Natural killer cell (primary cell): Measurements from ENCODE around the gene RPSA. TPM values are rescaled to one million over a fixed set of nuclear protein-coding genes. Genes with fewer than 3 reads are reported as not detected.

Source experiments
- ATAC-seq, 3 donors: fragments of 150-1000 bp in 2 of 3; fragments of 200-7000 bp in 1 of 3; cut with Tn5 transposase; 1 replicate in 1 of 3; 2 replicates in 2 of 3; pipeline ENCODE4 v1.10.0; 2021; ENCODE audit warnings: mild to moderate bottlenecking in 2 of 3, moderate library complexity in 2 of 3
- DNase-seq, 2 donors: peaks; one replicate each; pipeline versions ENCODE4 v3.0.0 to v3.0.0-alpha.2; 2013 to 2021; ENCODE audit warnings: mixed read lengths in 1 of 2
- H3K27ac ChIP-seq: one replicate; pipeline ENCODE4 v1.5.1; 2013; ENCODE audit warnings: mild to moderate bottlenecking, low read length
- H3K27me3 ChIP-seq: one replicate; pipeline ENCODE4 v1.6.1; 2013; ENCODE audit warnings: low read length; ENCODE audit not compliant: control insufficient read depth, insufficient read depth
- H3K36me3 ChIP-seq: one replicate; pipeline ENCODE4 v1.6.1; 2013; ENCODE audit warnings: low read length; ENCODE audit not compliant: control insufficient read depth, insufficient read depth
- H3K4me1 ChIP-seq: one replicate; pipeline ENCODE4 v1.6.1; 2013; ENCODE audit warnings: low read length; ENCODE audit not compliant: control insufficient read depth, insufficient read depth
- H3K4me3 ChIP-seq: one replicate; pipeline ENCODE4 v1.5.1; 2013; ENCODE audit warnings: low read length
- H3K9me3 ChIP-seq: one replicate; pipeline ENCODE4 v1.6.1; 2013; ENCODE audit warnings: low read length; ENCODE audit not compliant: control insufficient read depth, insufficient read depth
- H3K27ac Mint-ChIP-seq, 2 donors: one replicate each; pipeline ENCODE4 v1.8.0; 2022; ENCODE audit warnings: mild to moderate bottlenecking in 2 of 2, mixed read lengths in 2 of 2, moderate library complexity in 1 of 2
- H3K27me3 Mint-ChIP-seq, 2 donors: one replicate each; pipeline ENCODE4 v1.8.0; 2022; ENCODE audit warnings: low read depth in 2 of 2, mixed read lengths in 2 of 2
- H3K36me3 Mint-ChIP-seq: one replicate; pipeline ENCODE4 v1.8.0; 2022; ENCODE audit warnings: mixed read lengths
- H3K4me1 Mint-ChIP-seq, 2 donors: one replicate each; pipeline ENCODE4 v1.8.0; 2022; ENCODE audit warnings: mixed read lengths in 2 of 2
- H3K4me3 Mint-ChIP-seq: one replicate; pipeline ENCODE4 v1.8.0; 2022; ENCODE audit warnings: mild to moderate bottlenecking, moderate library complexity, mixed read lengths
- H3K9me3 Mint-ChIP-seq, 2 donors: one replicate each; pipeline ENCODE4 v1.8.0; 2022; ENCODE audit warnings: mixed read lengths in 2 of 2
- CTCF ChIP-seq: fragments of 200-600 bp; IDR thresholded peaks from one replicate; pipeline ENCODE4 v1.8.0; 2022; ENCODE audit warnings: antibody characterized with exemption
- WGBS: methylation state at CpG from one replicate; pipeline ENCODE4 v1.1.7; 2013; ENCODE audit warnings: missing lambda C conversion rate; ENCODE audit not compliant: insufficient coverage; 5-methylcytosine and 5-hydroxymethylcytosine counted together
- intact Hi-C: fragments of 100-400 bp; cut with micrococcal nuclease; formaldehyde crosslinking; loops from one replicate; pipeline ENCODE4 v1.14.2; 2022
- total RNA-seq, 4 donors: library from RNA; stranded (reverse); fragments of 120-200 nt in 1 of 4; gene quantifications; one replicate each; pipeline versions ENCODE4 v1.2.3 to v1.2.4, GENCODE V29; 2013 to 2022

RPSA gene
- total RNA-seq, 3 donors from 2014 or later (not counting 1 experiment from before 2014, with no cell fraction given) = 737 to 921 (median 821) TPM

DNA sequence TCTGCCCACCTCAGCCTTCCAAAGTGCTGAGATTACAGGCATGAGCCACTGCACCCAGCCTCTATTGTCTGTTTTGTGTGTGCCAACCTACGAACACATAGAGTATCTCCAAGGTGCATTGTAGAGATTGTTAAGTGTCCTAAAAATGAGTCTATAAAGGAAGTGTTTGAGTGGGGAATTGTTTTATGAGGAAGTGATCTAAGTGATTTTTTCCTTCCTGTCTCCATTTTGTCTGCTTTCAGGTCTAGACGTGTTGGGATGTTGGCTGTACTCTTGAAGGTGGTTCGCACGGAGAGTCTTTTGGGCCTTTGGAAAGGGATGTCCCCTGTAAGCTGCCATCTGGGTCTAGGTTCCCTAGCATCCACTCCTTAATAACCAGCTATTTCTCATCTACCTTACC, 16.3 kb upstream of the RPSA start:
- Mint-ChIP-seq H3K27me3 (no peaks in the 10 kb centered on the region), H3K4me3 (peak overlapping the region; percentile 4), H3K9me3 (no peaks in the 10 kb centered on the region), H3K36me3 (peaks cover 16% of the 10 kb centered on the region), H3K27ac (peak overlapping the region; percentile 86 to 99), H3K4me1 (peaks cover 61 to 63% of the 10 kb centered on the region in 2 donors)
- DNase-seq (no peak), ATAC-seq (no peak)
- H3K9me3 ChIP-seq = no peaks in the 10 kb centered on the region
- peaks cover 43% of the 10 kb centered on the region for H3K4me1 ChIP-seq
- intact Hi-C loops = no loop called here
- no peak for TF ChIP-seq CTCF
- WGBS = 89% methylated on average over 4 of the region's 4 CpGs
- H3K4me3 ChIP-seq = no peak overlapping the region
- no peak overlapping the region for H3K27ac ChIP-seq
- no peaks in the 10 kb centered on the region for H3K27me3 ChIP-seq
- peaks cover 47% of the 10 kb centered on the region for H3K36me3 ChIP-seq

- Histone ChIP-seq H3K27ac (no peak overlapping the region), H3K4me3 (no peak overlapping the region), H3K9me3 (no peaks in the 10 kb centered on the region), H3K36me3 (peaks cover 78% of the 10 kb centered on the region), H3K4me1 (peaks cover under 1% of the 10 kb centered on the region), H3K27me3 (no peaks in the 10 kb centered on the region)
- ATAC-seq (no peak), DNase-seq (no peak)
- Mint-ChIP-seq H3K9me3 (no peaks in the 10 kb centered on the region), H3K4me3 (no peak overlapping the region), H3K36me3 (peaks cover 34% of the 10 kb centered on the region), H3K27me3 (no peaks in the 10 kb centered on the region), H3K4me1 (peaks cover 1 to 2% of the 10 kb centered on the region in 2 donors), H3K27ac (no peak overlapping the region)
- intact Hi-C loops = no loop called here
- TF ChIP-seq CTCF = no peak
- 100% methylated on average over 3 of the region's 3 CpGs for WGBS
Observed at GRCh38 chr3:39396690-39397089, 9.8 kb upstream of the RPSA start.

DNA sequence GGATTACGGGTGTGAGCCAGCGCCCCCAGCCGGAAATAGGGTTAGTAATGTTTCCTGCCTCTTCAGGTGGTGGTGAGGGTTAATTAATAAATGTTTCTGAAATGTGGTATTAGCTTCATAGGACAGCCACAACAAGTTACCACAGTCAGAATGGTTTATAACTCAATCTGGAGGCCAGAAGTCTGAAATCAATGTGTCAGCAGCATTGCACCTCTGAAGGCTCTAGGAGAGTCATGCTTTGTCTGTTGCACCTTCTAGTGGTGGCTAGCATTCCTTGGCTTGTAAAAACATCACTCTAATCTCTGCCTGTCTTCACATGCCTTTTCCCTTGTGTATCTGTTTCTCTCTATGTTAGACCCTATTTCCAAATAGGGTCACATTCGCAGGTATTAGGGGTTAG, 7.8 kb upstream of the RPSA start:
- no peak overlapping the region for H3K4me3 ChIP-seq
- 67% methylated on average over 3 of the region's 4 CpGs for WGBS
- Mint-ChIP-seq H3K9me3 (no peaks in the 10 kb centered on the region), H3K27ac (peak overlapping the region; percentile 29 to 40), H3K4me1 (no peaks in the 10 kb centered on the region), H3K36me3 (peaks cover 33% of the 10 kb centered on the region), H3K27me3 (no peaks in the 10 kb centered on the region), H3K4me3 (no peak overlapping the region)
- ATAC-seq = no peak
- intact Hi-C loops = no loop called here
- no peaks in the 10 kb centered on the region for H3K27me3 ChIP-seq
- H3K36me3 ChIP-seq = peaks cover 64% of the 10 kb centered on the region
- no peak for DNase-seq
- no peaks in the 10 kb centered on the region for H3K9me3 ChIP-seq
- H3K4me1 ChIP-seq = no peaks in the 10 kb centered on the region
- H3K27ac ChIP-seq = no peak overlapping the region
- no peak for TF ChIP-seq CTCF

DNA sequence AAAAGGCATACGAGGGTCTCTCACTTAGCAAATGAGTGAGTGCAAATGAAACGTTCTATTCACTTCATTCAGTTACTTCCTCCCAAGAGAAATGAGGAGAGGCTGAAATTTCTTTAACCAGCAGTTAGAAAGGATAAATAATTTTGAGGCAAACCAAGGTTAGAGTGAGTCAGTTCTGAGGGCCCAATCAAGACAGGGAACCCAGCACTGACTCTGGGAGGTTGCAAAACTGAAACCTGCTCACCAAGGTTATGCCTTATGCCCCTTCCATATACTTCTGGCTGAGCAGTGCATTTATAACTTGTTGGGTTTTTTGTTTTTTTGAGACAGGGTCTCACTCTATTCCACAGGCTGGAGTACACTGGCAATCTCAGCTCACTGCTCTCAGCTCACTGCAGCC, 4.5 kb upstream of the RPSA start:
- no peak overlapping the region for H3K4me3 Mint-ChIP-seq
- peaks cover 6% of the 10 kb centered on the region for H3K36me3 Mint-ChIP-seq
- H3K4me1 Mint-ChIP-seq = peaks cover 8 to 10% of the 10 kb centered on the region in 2 donors
- no CpG with 5 or more reads among the region's 2 CpGs for WGBS
- DNase-seq = no peak
- no peaks in the 10 kb centered on the region for H3K9me3 Mint-ChIP-seq
- no peak for ATAC-seq
- Histone ChIP-seq H3K27ac (no peak overlapping the region), H3K27me3 (no peaks in the 10 kb centered on the region), H3K4me3 (no peak overlapping the region), H3K4me1 (peaks cover 4% of the 10 kb centered on the region), H3K9me3 (no peaks in the 10 kb centered on the region), H3K36me3 (peaks cover 36% of the 10 kb centered on the region)
- no peak overlapping the region for H3K27ac Mint-ChIP-seq
- TF ChIP-seq CTCF = no peak
- intact Hi-C loops = no loop called here
- no peaks in the 10 kb centered on the region for H3K27me3 Mint-ChIP-seq
